H1 (cell line): ENCODE data around the gene B9D2. TPM values are rescaled to one million over a fixed set of nuclear protein-coding genes. Genes with fewer than 3 reads are reported as not detected.

Experiments used
- CTCF ChIA-PET: fragments of 300-600 bp; sonication (Branson Sonifier 250); formaldehyde crosslinking; loops from one replicate; lab custom pipeline; 2021; ENCODE audit not compliant: partially characterized antibody; lab: Charles Lee
- POLR2A ChIA-PET: fragments of 300-600 bp; sonication (Branson Sonifier 250); formaldehyde crosslinking; loops from one replicate; lab custom pipeline; 2021; ENCODE audit warnings: inconsistent platforms; ENCODE audit not compliant: partially characterized antibody; lab: Charles Lee
- DNase-seq, 2 experiments: peaks; one replicate each; pipeline versions ENCODE4 v3.0.0 to v3.0.0-alpha.2; 2010 to 2022; ENCODE audit warnings: low spot score in 2 of 2, low read depth in 1 of 2, mixed read lengths in 1 of 2
- FAIRE-seq: peaks from 2 replicates; lab custom pipeline; 2011; peaks lifted over from hg19 to GRCh38; lab: Jason Lieb, UNC
- H2AFZ ChIP-seq: 2 replicates; pipeline ENCODE4 v1.8.1; 2012; ENCODE audit warnings: low read length, inconsistent platforms
- H2AK5ac ChIP-seq: 2 replicates; pipeline ENCODE4 v1.6.1; 2013; ENCODE audit warnings: low read depth, low read length
- H2BK120ac ChIP-seq: replicated peaks from 2 replicates; pipeline ENCODE3; 2013; ENCODE audit warnings: low read depth, low read length, inconsistent platforms
- H2BK12ac ChIP-seq: 2 replicates; pipeline ENCODE4 v1.6.1; 2013; ENCODE audit warnings: low read depth, low read length
- H2BK15ac ChIP-seq: 2 replicates; pipeline ENCODE4 v1.6.1; 2013; ENCODE audit warnings: low read length
- H2BK20ac ChIP-seq: 2 replicates; pipeline ENCODE4 v1.6.1; 2013; ENCODE audit warnings: low read length
- H2BK5ac ChIP-seq: 2 replicates; pipeline ENCODE4 v1.6.1; 2013; ENCODE audit warnings: low read depth, low read length
- H3K14ac ChIP-seq: 2 replicates; pipeline ENCODE4 v1.6.1; 2013; ENCODE audit warnings: inconsistent platforms; ENCODE audit not compliant: insufficient read length
- H3K18ac ChIP-seq: 2 replicates; pipeline ENCODE4 v1.6.1; 2013; ENCODE audit warnings: low read length; ENCODE audit errors: extremely low read depth
- H3K23ac ChIP-seq: 2 replicates; pipeline ENCODE4 v1.6.1; 2013; ENCODE audit warnings: inconsistent platforms; ENCODE audit not compliant: insufficient read length
- H3K23me2 ChIP-seq: 2 replicates; pipeline ENCODE4 v1.6.1; 2013; ENCODE audit warnings: low read depth, low read length
- H3K27ac ChIP-seq: 2 replicates; pipeline ENCODE4 v1.6.1; 2011; ENCODE audit warnings: low read depth, low read length, inconsistent platforms
- H3K27me3 ChIP-seq, 4 experiments: replicated peaks in 1 of 4; 1 replicate in 1 of 4; 2 replicates in 3 of 4; pipeline versions ENCODE4 v1.6.1 to v1.8.1; 2011 to 2013; ENCODE audit warnings: low read length in 3 of 4, mild to moderate bottlenecking in 3 of 4, inconsistent platforms in 2 of 4, mixed read lengths in 2 of 4, moderate library complexity in 1 of 4; ENCODE audit not compliant: control insufficient read depth in 3 of 4, insufficient read depth in 3 of 4; ENCODE audit errors: extremely low read depth in 1 of 4
- H3K36me3 ChIP-seq, 4 experiments: 2 replicates each; pipeline versions ENCODE4 v1.6.1 to v1.8.1; 2011 to 2013; ENCODE audit warnings: mild to moderate bottlenecking in 4 of 4, low read length in 3 of 4, moderate library complexity in 2 of 4, control low read depth in 1 of 4, inconsistent platforms in 1 of 4; ENCODE audit not compliant: insufficient read depth in 4 of 4, control insufficient read depth in 2 of 4
- H3K4ac ChIP-seq: replicated peaks from 2 replicates; pipeline ENCODE3; 2013; ENCODE audit warnings: low read length, low read depth, mixed read lengths, inconsistent platforms; ENCODE audit not compliant: insufficient read length
- H3K4me1 ChIP-seq, 4 experiments: replicated peaks in 1 of 4; 1 replicate in 1 of 4; 2 replicates in 3 of 4; pipeline versions ENCODE4 v1.6.1 to v1.8.1; 2011 to 2013; ENCODE audit warnings: low read length in 3 of 4, inconsistent platforms in 2 of 4, mixed read lengths in 1 of 4; ENCODE audit not compliant: insufficient read depth in 4 of 4, control insufficient read depth in 3 of 4
- H3K4me2 ChIP-seq, 2 experiments: 2 replicates each; pipeline versions ENCODE4 v1.6.1 to v1.8.1; 2011 to 2013; ENCODE audit warnings: low read depth in 2 of 2, low read length in 2 of 2, control low read depth in 1 of 2, inconsistent platforms in 1 of 2, mild to moderate bottlenecking in 1 of 2; ENCODE audit not compliant: insufficient read depth in 1 of 2
- H3K4me3 ChIP-seq, 4 experiments: fragments of 200-600, 300-600 bp in 1 of 4; sonication (generic), shearing (Covaris generic), sonication (Bioruptor Twin) in 1 of 4; 2 replicates each; pipeline versions ENCODE4 v1.5.1 to v1.8.1; 2011 to 2016; ENCODE audit warnings: low read length in 4 of 4, low read depth in 3 of 4, control low read depth in 2 of 4, inconsistent platforms in 2 of 4, mild to moderate bottlenecking in 2 of 4, mixed read lengths in 1 of 4, moderate library complexity in 1 of 4; ENCODE audit not compliant: insufficient read depth in 2 of 4; ENCODE audit errors: extremely low read depth in 1 of 4
- H3K56ac ChIP-seq: replicated peaks from 2 replicates; pipeline ENCODE3; 2013; ENCODE audit warnings: low read depth, mild to moderate bottlenecking, mixed read lengths, low read length, inconsistent platforms; ENCODE audit not compliant: insufficient read length
- H3K79me1 ChIP-seq: 2 replicates; pipeline ENCODE4 v1.6.1; 2013; ENCODE audit warnings: low read depth, low read length, control low read depth
- H3K79me2 ChIP-seq, 2 experiments: 2 replicates each; pipeline versions ENCODE4 v1.6.1 to v1.8.1; 2012 to 2013; ENCODE audit warnings: low read length in 2 of 2, mild to moderate bottlenecking in 2 of 2, inconsistent platforms in 1 of 2; ENCODE audit not compliant: insufficient read depth in 2 of 2, control insufficient read depth in 1 of 2
- H3K9ac ChIP-seq, 4 experiments: replicated peaks in 1 of 4; 1 replicate in 1 of 4; 2 replicates in 3 of 4; pipeline versions ENCODE4 v1.6.1 to v1.8.1; 2011 to 2013; ENCODE audit warnings: low read depth in 3 of 4, low read length in 3 of 4, control low read depth in 2 of 4, mild to moderate bottlenecking in 2 of 4, moderate library complexity in 2 of 4, inconsistent platforms in 1 of 4; ENCODE audit errors: extremely low read depth in 1 of 4
- H3K9me3 ChIP-seq, 2 experiments: 2 replicates each; pipeline versions ENCODE4 v1.6.1 to v1.8.1; 2012 to 2013; ENCODE audit warnings: mild to moderate bottlenecking in 2 of 2, moderate library complexity in 2 of 2, control low read depth in 1 of 2, inconsistent platforms in 1 of 2, low read depth in 1 of 2, low read length in 1 of 2, mixed read lengths in 1 of 2; ENCODE audit not compliant: insufficient read depth in 2 of 2
- H4K20me1 ChIP-seq, 2 experiments: replicated peaks in 1 of 2; 2 replicates each; pipeline versions ENCODE3 to v1.8.1; 2011 to 2013; ENCODE audit warnings: inconsistent platforms in 2 of 2, low read length in 2 of 2, mild to moderate bottlenecking in 1 of 2; ENCODE audit not compliant: insufficient read depth in 2 of 2, control insufficient read depth in 1 of 2
- H4K5ac ChIP-seq: 2 replicates; pipeline ENCODE4 v1.6.1; 2013; ENCODE audit warnings: low read length, low read depth, mixed read lengths, inconsistent platforms; ENCODE audit not compliant: insufficient read length
- H4K8ac ChIP-seq: 2 replicates; pipeline ENCODE4 v1.8.0; 2013; ENCODE audit warnings: mild to moderate bottlenecking, moderate library complexity, low read length, inconsistent platforms; ENCODE audit not compliant: insufficient read depth; ENCODE audit errors: extremely low read depth
- H4K91ac ChIP-seq: replicated peaks from 2 replicates; pipeline ENCODE3; 2013; ENCODE audit warnings: low read length, mixed read lengths, inconsistent platforms; ENCODE audit not compliant: insufficient read length
- ASH2L ChIP-seq: fragments of 200-600, 300-600 bp; sonication (generic); IDR thresholded peaks from one replicate; pipeline ENCODE4 v1.7.1; 2017; ENCODE audit warnings: low read length
- CBX5 ChIP-seq: fragments of 300-800, 300-1000 bp; sonication (generic); IDR thresholded peaks from 2 replicates; pipeline ENCODE4 v1.7.1; 2016; ENCODE audit warnings: antibody characterized with exemption, low read length, low read depth
- CBX8 ChIP-seq: fragments of 300-800, 300-1000 bp; sonication (generic); IDR thresholded peaks from 2 replicates; pipeline ENCODE4 v1.7.1; 2016; ENCODE audit warnings: low read depth, low read length, borderline replicate concordance
- CHD2 ChIP-seq: IDR thresholded peaks from 2 replicates; pipeline ENCODE4 v1.6.1; 2012; ENCODE audit warnings: low read length, improper control_type of control experiment
- CREB1 ChIP-seq: IDR thresholded peaks from 2 replicates; pipeline ENCODE4 v1.6.1; 2012; ENCODE audit warnings: inconsistent platforms
- JUN ChIP-seq: IDR thresholded peaks from 2 replicates; pipeline ENCODE4 v1.6.1; 2011; ENCODE audit warnings: low read depth, mild to moderate bottlenecking, improper control_type of control experiment, low read length
- KDM4A ChIP-seq: IDR thresholded peaks from one replicate; pipeline ENCODE4 v1.7.1; 2012; ENCODE audit warnings: low read depth, mild to moderate bottlenecking, moderate library complexity, low read length, inconsistent platforms; ENCODE audit not compliant: severe bottlenecking
- NRF1 ChIP-seq: IDR thresholded peaks from 2 replicates; pipeline ENCODE4 v1.6.1; 2011; ENCODE audit warnings: mild to moderate bottlenecking, low read depth, low read length, improper control_type of control experiment
- POLR2A ChIP-seq, 2 experiments: IDR thresholded peaks; 1 replicate in 1 of 2; 2 replicates in 1 of 2; pipeline ENCODE4 v1.6.1; 2011; ENCODE audit warnings: low read depth in 2 of 2, low read length in 2 of 2, mild to moderate bottlenecking in 2 of 2; ENCODE audit errors: control extremely low read depth in 1 of 2
- SIRT6 ChIP-seq: IDR thresholded peaks from one replicate; pipeline ENCODE4 v1.7.1; 2012; ENCODE audit warnings: low read length, inconsistent platforms
- SUZ12 ChIP-seq: fragments of 200-600 bp; sonication (generic); IDR thresholded peaks from 2 replicates; pipeline ENCODE4 v1.6.1; 2012; ENCODE audit warnings: mild to moderate bottlenecking, inconsistent platforms, low read length, moderate library complexity, mixed read lengths
- TCF12 ChIP-seq: IDR thresholded peaks from 2 replicates; pipeline ENCODE4 v1.6.1; 2011; ENCODE audit warnings: low read depth, mild to moderate bottlenecking, low read length
- USF2 ChIP-seq: IDR thresholded peaks from 2 replicates; pipeline ENCODE4 v1.6.1; 2011; ENCODE audit warnings: low read length, improper control_type of control experiment
- WGBS, 2 experiments: shearing (Covaris generic) in 1 of 2; methylation state at CpG; one replicate each; pipeline versions ENCODE4 v1.1.6 to v1.1.7; 2013 to 2015; ENCODE audit warnings: low lambda C conversion rate in 2 of 2, mixed read lengths in 2 of 2, inconsistent platforms in 1 of 2, low coverage in 1 of 2, missing lambda C conversion rate in 1 of 2; ENCODE audit not compliant: insufficient replicate concordance in 2 of 2, insufficient coverage in 1 of 2, insufficient read length in 1 of 2; ENCODE audit errors: extremely low coverage in 1 of 2, missing lambda C conversion rate in 1 of 2; 5-methylcytosine and 5-hydroxymethylcytosine counted together
- polyA plus RNA-seq, 7 experiments: library from polyadenylated mRNA; depleted of rRNA in 3 of 7; stranded (reverse) in 5 of 7; unstranded in 2 of 7; fragments of >200 nt in 5 of 7; fragments of 200-250 nt in 2 of 7; gene quantifications; 1 replicate in 5 of 7; 2 replicates in 1 of 7; 4 replicates in 1 of 7; pipeline versions ENCODE4 v1.2.1 to v1.2.3, GENCODE V29; 2011 to 2013; ENCODE audit warnings: missing spikeins in 2 of 7, mixed read lengths in 2 of 7
- total RNA-seq: library from RNA; stranded (reverse); fragmentation: NEBNext Ultra II Directional; extraction: Animal tissue kit (Norgen Biotek cat#: 25700); gene quantifications from 2 replicates; pipeline ENCODE4 v1.2.1, GENCODE V29; 2021

Gene B9D2
- total and polyA plus RNA-seq, 2 of the 8 experiments (the other 6 are each of a cell fraction or from before 2014, with no cell fraction given): 4.9 to 6.3 TPM

GRCh38 chr19:41324231-41324702, 39.7 kb downstream of the B9D2 start:
- no peak overlapping the region for H3K23ac ChIP-seq
- H3K36me3 ChIP-seq: peaks cover 0 to 8% (median 4%) of the 10 kb centered on the region in 4 experiments; a peak in 4 of 8 replicates
- H3K79me2 ChIP-seq: no peaks in the 10 kb centered on the region
- H3K4me1 ChIP-seq: peaks cover 15 to 36% (median 23%) of the 10 kb centered on the region in 4 experiments
- H3K9me3 ChIP-seq: no peaks in the 10 kb centered on the region
- H3K27ac ChIP-seq: 0 out of 2 replicates have a peak overlapping the region, but pooled peaks have one; percentile 5
- no peak overlapping the region for H3K56ac ChIP-seq
- H4K91ac ChIP-seq: peak overlapping the region; percentile 62
- DNase-seq (no peak), FAIRE-seq (no peak)
- no peak overlapping the region for H3K14ac ChIP-seq
- H2BK12ac ChIP-seq: 0 out of 2 replicates have a peak overlapping the region, but pooled peaks have one; percentile 4
- no peak overlapping the region for H2AFZ ChIP-seq
- no peak overlapping the region for H2BK20ac ChIP-seq
- peak overlapping the region; percentile 97 to 98; a peak in 2 of 4 replicates for H3K4me2 ChIP-seq
- no peak overlapping the region for H2AK5ac ChIP-seq
- POLR2A ChIA-PET: interaction anchor here (0.6 to 12.6 kb wide), 9 partner anchors 11 to 539 kb away, joined by 3 to 137 read pairs (median 4); partner anchors contain the start of genes CCDC97, DMAC2 and HNRNPUL1
- H3K27me3 ChIP-seq: peaks cover 0 to 6% (median 0%) of the 10 kb centered on the region in 4 experiments; a peak in 3 of 7 replicates
- 70% methylated on average over 7 of the region's 7 CpGs; no CpG with 5 or more reads in 1 of the 2 experiments for WGBS, 2 experiments
- H2BK5ac ChIP-seq: peak overlapping the region; percentile 72; the same call in 1 of the 2 replicates
- peak overlapping the region; percentile 3; the same call in 1 of the 2 replicates for H3K18ac ChIP-seq
- H4K5ac ChIP-seq: no peak overlapping the region
- H3K23me2 ChIP-seq: peaks cover 17% of the 10 kb centered on the region
- CTCF ChIA-PET: interaction anchor here (0.9 to 1.2 kb wide), 2 partner anchors 29 to 57 kb away, joined by 3 to 4 read pairs; no protein-coding TSS in a partner anchor
- no peak overlapping the region for H2BK120ac ChIP-seq
- no peaks in the 10 kb centered on the region; the same call in 1 of the 2 replicates for H3K79me1 ChIP-seq
- peaks cover 0 to 12% of the 10 kb centered on the region in 2 experiments for H4K20me1 ChIP-seq
- H3K4me3 ChIP-seq: peak overlapping the region in 1 of 4 experiments; percentile 55; a peak in 2 of 8 replicates
- H2BK15ac ChIP-seq: 0 out of 2 replicates have a peak overlapping the region, but pooled peaks have one; percentile 78
- H3K4ac ChIP-seq: peak overlapping the region; percentile 45
- no peak overlapping the region for H4K8ac ChIP-seq
- no peak overlapping the region for H3K9ac ChIP-seq
- TF ChIP-seq JUN: no peak
- no peak for TF ChIP-seq CBX8
- no peak for TF ChIP-seq CBX5
- no peak for TF ChIP-seq KDM4A
- no peak for TF ChIP-seq SIRT6
- TF ChIP-seq NRF1: no peak
- no peak for TF ChIP-seq USF2
- no peak for TF ChIP-seq TCF12
- TF ChIP-seq CREB1: no peak
- TF ChIP-seq SUZ12: no peak
- no peak for TF ChIP-seq CHD2
- TF ChIP-seq POLR2A (IDR thresholded peaks at IDR 0.05; ENCODE audit: control extremely low read depth in 1 of 2, low read depth in 2 of 2, low read length in 2 of 2): no peak
- TF ChIP-seq ASH2L: no peak
